GM18519 (cell line): ENCODE results near the gene PIN4.
"Not testable (repeated sequence)": the region's sequence is repeated elsewhere in the genome, so short reads cannot be mapped to it uniquely, and the experiment has no call there.

Experiments
- ATAC-seq: cut with Tn5 transposase; IDR thresholded peaks from one replicate; pipeline ENCODE4 v1.9.1; 2021; ENCODE audit warnings: mild to moderate bottlenecking, moderate library complexity; ENCODE audit not compliant: unreplicated experiment, low FRiP score

PIN4 gene

DNA sequence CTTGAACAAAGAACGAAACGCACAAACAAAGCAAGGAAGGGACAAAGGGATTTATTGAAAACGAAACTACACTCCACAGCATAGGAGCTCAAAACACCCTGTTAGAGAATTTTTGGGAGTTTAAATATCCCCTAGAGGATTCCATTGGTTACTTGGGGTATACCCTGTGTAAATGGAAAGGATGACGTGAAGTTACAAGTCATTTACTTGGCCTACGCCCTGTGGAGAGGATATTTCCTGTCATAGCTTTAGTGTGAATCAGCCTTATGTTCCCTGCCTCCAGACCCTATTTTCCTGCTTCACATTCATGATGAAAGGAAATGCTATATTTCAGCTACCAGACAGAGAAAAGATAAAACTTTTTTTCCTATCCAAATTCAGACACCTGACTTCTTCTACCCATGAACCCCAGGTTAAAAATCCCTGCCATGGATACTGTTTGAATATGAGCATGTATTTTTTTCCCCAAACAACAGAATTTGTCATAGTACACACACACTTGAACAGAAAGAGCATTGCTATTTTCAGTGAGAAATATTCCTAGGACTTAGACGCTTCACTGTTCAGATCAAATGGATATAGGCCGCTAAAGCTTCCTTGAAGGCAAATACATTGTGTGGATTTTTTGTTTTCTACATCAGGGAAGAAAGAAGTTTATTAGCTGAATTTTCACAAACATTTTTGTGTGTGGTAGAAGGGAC is 20.4 kb downstream of the PIN4 start:
- no peak for ATAC-seq

- ATAC-seq: no peak
These were observed 21.3 kb downstream of the PIN4 start for GRCh38 chrX:72202792-72203401.

DNA sequence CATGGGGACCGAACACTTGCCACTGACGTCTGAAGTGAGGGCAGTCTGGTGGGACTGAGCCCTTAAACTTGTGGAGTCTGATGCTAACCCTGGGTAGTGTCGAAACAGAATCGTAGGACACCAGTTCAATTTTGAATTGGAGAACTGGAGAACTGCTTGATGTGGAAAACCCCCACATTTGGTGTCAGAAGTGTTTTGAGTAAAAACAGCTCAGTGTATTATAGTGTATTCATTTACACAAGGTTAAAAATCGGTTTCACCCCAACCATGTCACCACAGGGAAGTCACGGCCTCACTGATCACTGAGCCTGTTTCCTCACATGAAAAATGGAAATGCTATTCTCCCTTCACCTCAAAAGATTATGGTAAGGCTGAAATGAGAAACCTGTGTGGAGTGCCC is 21.9 kb downstream of the PIN4 start:
- ATAC-seq: no peak

- ATAC-seq: no peak
These were observed 24.1 kb downstream of the PIN4 start for GRCh38 chrX:72205706-72206105.

GRCh38 chrX:72207366-72207765 is 25.8 kb downstream of the PIN4 start:
- no peak for ATAC-seq

DNA sequence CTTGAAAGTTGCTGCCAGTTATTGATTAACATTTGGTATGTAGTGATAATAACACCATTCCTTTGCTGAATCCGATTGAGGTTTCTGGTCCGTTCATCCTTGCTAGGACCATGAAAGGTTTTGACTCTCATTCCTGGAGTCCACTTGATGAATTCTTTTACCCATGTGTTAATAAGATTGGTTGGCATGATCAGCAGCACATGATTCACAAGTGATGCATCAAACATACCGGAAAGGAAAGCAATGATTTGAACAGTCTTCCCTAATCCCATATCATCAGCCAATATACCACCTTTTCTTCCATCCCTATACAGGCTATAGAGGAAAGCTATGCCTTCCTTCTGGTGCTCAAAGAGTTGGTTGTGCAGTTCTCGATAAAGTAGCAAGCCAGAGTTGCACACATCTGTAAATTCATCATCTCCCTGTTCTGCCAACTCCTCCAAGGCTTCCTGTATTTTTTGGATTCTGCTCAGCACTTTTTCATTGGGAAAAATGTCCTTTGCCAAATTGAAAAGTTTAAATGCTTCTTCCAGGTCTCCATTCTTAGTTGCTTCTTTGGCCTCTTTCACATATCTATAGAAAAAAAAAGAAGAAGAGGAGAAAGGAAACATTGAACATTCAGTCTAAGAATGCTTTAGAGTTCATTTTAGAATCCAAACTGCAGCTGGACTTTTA is 26.7 kb downstream of the PIN4 start:
- ATAC-seq: no peak

- no peak for ATAC-seq
These were observed 35.4 kb downstream of the PIN4 start for GRCh38 chrX:72216973-72217372.

GRCh38 chrX:72220375-72220774 is 38.8 kb downstream of the PIN4 start:
- ATAC-seq: not testable (repeated sequence)

DNA sequence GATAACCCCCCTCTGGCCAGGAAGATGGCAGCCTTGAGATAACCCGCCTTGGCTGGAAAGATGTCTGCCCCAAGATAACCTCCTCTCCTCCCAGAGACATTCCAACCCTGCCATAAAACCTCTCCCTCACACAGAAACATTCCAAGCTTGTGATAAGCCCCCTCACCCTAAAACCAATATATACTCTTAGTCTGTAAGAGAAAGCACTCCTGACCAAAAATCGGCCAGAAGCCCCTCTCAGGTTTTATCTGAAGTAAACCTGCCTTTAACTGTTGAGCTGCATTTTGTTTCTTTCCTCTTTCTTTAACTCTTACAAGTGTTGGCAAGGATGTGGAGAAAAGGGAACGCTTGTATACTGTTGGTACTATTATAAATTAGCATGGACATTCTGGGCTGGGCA is 48.7 kb downstream of the PIN4 start:
- no peak for ATAC-seq

DNA sequence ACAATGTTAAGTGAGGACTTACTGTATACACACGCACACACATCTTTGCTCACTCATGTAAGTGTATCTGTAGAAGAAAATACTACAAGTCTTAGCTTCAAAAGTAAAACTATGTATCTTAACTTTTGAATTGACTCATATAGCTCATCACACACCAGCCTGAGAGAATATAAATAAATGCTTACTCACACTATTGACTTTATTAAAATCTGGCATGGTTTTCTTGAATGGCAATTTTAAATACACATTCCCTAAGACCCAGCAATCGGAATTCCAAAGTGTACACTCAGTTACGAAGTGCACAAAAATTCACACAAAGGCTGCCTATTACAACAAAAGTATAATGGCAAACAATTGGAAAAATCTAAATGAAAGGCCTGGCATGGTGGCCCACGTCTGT is 55.3 kb downstream of the PIN4 start:
- no peak for ATAC-seq

DNA sequence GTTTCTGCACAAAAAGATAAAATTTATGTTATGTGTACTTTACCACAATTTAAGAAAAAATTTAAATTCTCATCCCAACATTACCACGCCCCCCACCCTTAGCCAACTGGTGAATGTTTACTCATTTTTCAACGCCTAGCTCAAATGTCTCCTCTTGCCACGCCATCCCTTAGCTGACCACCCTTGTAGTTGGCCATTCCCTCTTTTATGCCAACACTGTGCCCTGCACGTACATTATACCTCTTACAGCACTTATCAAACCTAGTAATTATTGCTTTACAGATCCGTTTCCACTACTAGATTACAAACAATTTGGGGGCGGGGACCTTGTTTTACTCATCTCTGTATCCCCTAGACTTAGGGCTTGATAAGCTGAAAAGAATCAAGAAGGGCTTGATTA is 56.6 kb downstream of the PIN4 start:
- no peak for ATAC-seq

- peak; percentile 98 for ATAC-seq
These were observed 57.3 kb downstream of the PIN4 start, which contains the start of gene ERCC6L for GRCh38 chrX:72238721-72239475. Gene ERCC6L, minus strand, starts transcription at chrX:72239027. Its CDS starts 116 bp downstream, at chrX:72238911.

GRCh38 chrX:72240976-72241375 is 59.4 kb downstream of the PIN4 start:
- ATAC-seq: no peak

- no peak for ATAC-seq
These were observed 61.9 kb downstream of the PIN4 start for GRCh38 chrX:72243472-72243871.

GRCh38 chrX:72245461-72246089 is 64.0 kb downstream of the PIN4 start:
- ATAC-seq: no peak

GRCh38 chrX:72247206-72247942 is 65.8 kb downstream of the PIN4 start:
- no peak for ATAC-seq
